Measurements from ENCODE around the gene ATP6V0D1.

DNA sequence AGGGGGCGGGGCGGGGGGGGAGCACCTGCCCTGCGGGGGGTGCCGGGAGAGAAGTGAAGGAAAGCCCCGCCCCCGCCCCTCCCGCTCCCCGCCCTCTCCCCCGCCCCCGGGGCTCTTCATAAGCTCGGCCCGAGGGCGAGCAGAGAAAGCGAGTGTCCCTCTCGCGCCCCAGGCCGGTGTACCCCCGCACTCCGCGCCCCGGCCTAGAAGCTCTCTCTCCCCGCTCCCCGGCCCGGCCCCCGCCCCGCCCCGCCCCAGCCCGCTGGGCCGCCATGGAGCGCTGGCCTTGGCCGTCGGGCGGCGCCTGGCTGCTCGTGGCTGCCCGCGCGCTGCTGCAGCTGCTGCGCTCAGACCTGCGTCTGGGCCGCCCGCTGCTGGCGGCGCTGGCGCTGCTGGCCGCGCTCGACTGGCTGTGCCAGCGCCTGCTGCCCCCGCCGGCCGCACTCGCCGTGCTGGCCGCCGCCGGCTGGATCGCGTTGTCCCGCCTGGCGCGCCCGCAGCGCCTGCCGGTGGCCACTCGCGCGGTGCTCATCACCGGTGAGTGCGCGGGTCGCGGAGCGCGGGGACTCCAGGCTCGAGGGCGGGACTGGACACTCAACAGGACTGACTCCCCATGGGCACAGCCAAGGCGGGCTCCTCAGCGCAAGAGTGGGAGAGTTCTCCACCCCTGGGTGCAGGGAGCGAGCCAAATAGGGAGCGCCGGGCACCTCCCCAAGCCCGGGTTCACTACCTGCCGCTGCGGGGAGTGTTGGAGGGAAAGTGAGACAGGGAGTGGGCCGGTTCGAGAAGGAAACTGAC lies 49.8 kb downstream of the ATP6V0D1 start, which contains the start of gene HSD11B2:
- TF ChIP-seq, protein P1, sequence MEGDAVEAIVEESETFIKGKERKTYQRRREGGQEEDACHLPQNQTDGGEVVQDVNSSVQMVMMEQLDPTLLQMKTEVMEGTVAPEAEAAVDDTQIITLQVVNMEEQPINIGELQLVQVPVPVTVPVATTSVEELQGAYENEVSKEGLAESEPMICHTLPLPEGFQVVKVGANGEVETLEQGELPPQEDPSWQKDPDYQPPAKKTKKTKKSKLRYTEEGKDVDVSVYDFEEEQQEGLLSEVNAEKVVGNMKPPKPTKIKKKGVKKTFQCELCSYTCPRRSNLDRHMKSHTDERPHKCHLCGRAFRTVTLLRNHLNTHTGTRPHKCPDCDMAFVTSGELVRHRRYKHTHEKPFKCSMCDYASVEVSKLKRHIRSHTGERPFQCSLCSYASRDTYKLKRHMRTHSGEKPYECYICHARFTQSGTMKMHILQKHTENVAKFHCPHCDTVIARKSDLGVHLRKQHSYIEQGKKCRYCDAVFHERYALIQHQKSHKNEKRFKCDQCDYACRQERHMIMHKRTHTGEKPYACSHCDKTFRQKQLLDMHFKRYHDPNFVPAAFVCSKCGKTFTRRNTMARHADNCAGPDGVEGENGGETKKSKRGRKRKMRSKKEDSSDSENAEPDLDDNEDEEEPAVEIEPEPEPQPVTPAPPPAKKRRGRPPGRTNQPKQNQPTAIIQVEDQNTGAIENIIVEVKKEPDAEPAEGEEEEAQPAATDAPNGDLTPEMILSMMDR (conservative IDR thresholded peaks at IDR 0.05 in 1 of 2, IDR thresholded peaks at IDR 0.05 in 1 of 2; ENCODE audit: extremely low read depth in 1 of 2, insufficient read depth in 1 of 2, low read depth in 1 of 2, low read length in 2 of 2), result no peak
- no peak for TF ChIP-seq EZH2 (IDR thresholded peaks at IDR 0.05; ENCODE audit: borderline replicate concordance, low read length)

All from mammary epithelial cell (primary cell).